A549 (cell line): ENCODE measurements around the gene CAVIN1. TPM values are rescaled to one million over a fixed set of nuclear protein-coding genes. Genes with fewer than 3 reads are reported as not detected.
A peak's percentile ranks its signal among the peaks of the same experiment; 100 is the strongest.

ENCODE experiments used
- ATAC-seq, 2 experiments: fragments of 200-7000 bp in 1 of 2; fragments of >200 bp in 1 of 2; cut with Nextera tagmentation in 1 of 2; cut with Tn5 transposase in 1 of 2; 3 replicates each; pipeline versions ENCODE4 v1.8.0 to v1.9.1; 2018 to 2020; ENCODE audit warnings: mild to moderate bottlenecking in 1 of 2, moderate library complexity in 1 of 2
- CTCF ChIA-PET: fragments of 300-600 bp; sonication (Branson Sonifier 250); formaldehyde crosslinking; extraction: SDS; loops from one replicate; lab custom pipeline; 2021; ENCODE audit warnings: antibody characterized with exemption, inconsistent platforms; lab: Yijun Ruan, JAX
- POLR2A ChIA-PET: fragments of 350-600 bp; formaldehyde crosslinking; extraction: SDS; loops from one replicate; lab custom pipeline; 2021; ENCODE audit warnings: antibody characterized with exemption, inconsistent platforms; lab: Yijun Ruan, JAX
- DNase-seq, 2 experiments: peaks; one replicate each; pipeline versions ENCODE4 v3.0.0 to v3.0.0-alpha.2; 2011 to 2016; ENCODE audit warnings: low read depth in 1 of 2, low spot score in 1 of 2
- FAIRE-seq: peaks from 2 replicates; lab custom pipeline; 2011; peaks lifted over from hg19 to GRCh38; lab: Jason Lieb, UNC
- H3K27ac ChIP-seq, 2 experiments: fragments of >200 bp; sonication (Bioruptor Twin); formaldehyde crosslinking; 3 replicates each; pipeline ENCODE4 v1.5.1; 2016 to 2017
- H3K4me1 ChIP-seq: fragments of >200 bp; sonication (Bioruptor Twin); formaldehyde crosslinking; 3 replicates; pipeline ENCODE4 v1.6.1; 2016
- H3K4me2 ChIP-seq: fragments of >200 bp; sonication (Bioruptor Twin); formaldehyde crosslinking; 3 replicates; pipeline ENCODE4 v1.6.1; 2016
- H3K4me3 ChIP-seq: fragments of >200 bp; sonication (Bioruptor Twin); formaldehyde crosslinking; 3 replicates; pipeline ENCODE4 v1.5.1; 2016
- H3K9me3 ChIP-seq: fragments of >200 bp; sonication (Bioruptor Twin); formaldehyde crosslinking; 3 replicates; pipeline ENCODE4 v1.6.1; 2016
- ATOH8 ChIP-seq: fragments of 250-450 bp; sonication (Bioruptor Pico); IDR thresholded peaks from 2 replicates; pipeline ENCODE4 v1.5.0; 2020; ENCODE audit warnings: low read depth, mild to moderate bottlenecking, moderate library complexity
- CBX8 ChIP-seq: fragments of 200-600 bp; sonication (generic); IDR thresholded peaks from 2 replicates; pipeline ENCODE4 v1.6.1; 2016
- CEBPB ChIP-seq, 2 experiments: fragments of >200 bp in 1 of 2; sonication (Bioruptor Twin) in 1 of 2; formaldehyde crosslinking in 1 of 2; IDR thresholded peaks; 2 replicates each; pipeline ENCODE4 v1.6.1; 2012 to 2016
- CHD2 ChIP-seq: fragments of 150-350 bp; IDR thresholded peaks from 2 replicates; pipeline ENCODE4 v1.6.1; 2014; ENCODE audit warnings: low read length; ENCODE audit not compliant: partially characterized antibody
- EHF ChIP-seq: fragments of 250-450 bp; sonication (Bioruptor Pico); IDR thresholded peaks from 2 replicates; pipeline ENCODE4 v1.5.0; 2020; ENCODE audit warnings: mild to moderate bottlenecking
- ELK1 ChIP-seq: fragments of 150-350 bp; IDR thresholded peaks from 2 replicates; pipeline ENCODE4 v1.6.1; 2014; ENCODE audit warnings: low read depth, mild to moderate bottlenecking, low read length
- ESRRA ChIP-seq: fragments of 150-350 bp; IDR thresholded peaks from 2 replicates; pipeline ENCODE4 v1.6.1; 2014; ENCODE audit warnings: mild to moderate bottlenecking, low read length, borderline replicate concordance
- FOSB ChIP-seq: fragments of 250-450 bp; sonication (Bioruptor Pico); IDR thresholded peaks from 2 replicates; pipeline ENCODE4 v1.5.0; 2020; ENCODE audit warnings: mild to moderate bottlenecking, moderate library complexity
- FOXS1 ChIP-seq: fragments of 250-450 bp; sonication (Bioruptor Pico); IDR thresholded peaks from 2 replicates; pipeline ENCODE4 v1.5.0; 2020; ENCODE audit warnings: mild to moderate bottlenecking, moderate library complexity
- HDAC2 ChIP-seq: fragments of 200-600 bp; sonication (generic); IDR thresholded peaks from 2 replicates; pipeline ENCODE4 v1.6.1; 2016
- HES2 ChIP-seq: fragments of >200 bp; sonication (Bioruptor Twin); formaldehyde crosslinking; IDR thresholded peaks from 2 replicates; pipeline ENCODE4 v1.6.1; 2016
- HMGXB4 ChIP-seq: fragments of 250-450 bp; sonication (Bioruptor Pico); IDR thresholded peaks from 2 replicates; pipeline ENCODE4 v1.5.0; 2021; ENCODE audit warnings: mild to moderate bottlenecking, moderate library complexity, borderline replicate concordance
- HOXB5 ChIP-seq: fragments of 250-450 bp; sonication (Bioruptor Pico); IDR thresholded peaks from 2 replicates; pipeline ENCODE4 v1.5.0; 2020; ENCODE audit warnings: mild to moderate bottlenecking, moderate library complexity
- JUN ChIP-seq, 2 experiments: fragments of >200 bp; sonication (Bioruptor Twin); formaldehyde crosslinking; IDR thresholded peaks; 2 replicates in 1 of 2; 3 replicates in 1 of 2; pipeline ENCODE4 v1.6.1; 2016 to 2017
- KDM1A ChIP-seq: fragments of 200-600 bp; sonication (generic); IDR thresholded peaks from 2 replicates; pipeline ENCODE4 v1.6.1; 2016; ENCODE audit warnings: low read depth, mild to moderate bottlenecking
- MAFK ChIP-seq: fragments of 450-650 bp; IDR thresholded peaks from 2 replicates; pipeline ENCODE4 v1.6.1; 2014; ENCODE audit not compliant: partially characterized antibody
- MAX ChIP-seq: IDR thresholded peaks from 2 replicates; pipeline ENCODE4 v1.6.1; 2012
- MAZ ChIP-seq: fragments of 150-350 bp; IDR thresholded peaks from 2 replicates; pipeline ENCODE4 v1.6.1; 2014; ENCODE audit warnings: antibody characterized with exemption, low read depth, low read length, borderline replicate concordance
- PBX3 ChIP-seq: IDR thresholded peaks from 2 replicates; pipeline ENCODE4 v1.6.1; 2012
- SREBF2 ChIP-seq: fragments of 450-650 bp; IDR thresholded peaks from 2 replicates; pipeline ENCODE4 v1.6.1; 2014; ENCODE audit warnings: mild to moderate bottlenecking, moderate library complexity
- USF2 ChIP-seq: fragments of 450-650 bp; IDR thresholded peaks from 2 replicates; pipeline ENCODE4 v1.6.1; 2014; ENCODE audit warnings: antibody characterized with exemption
- ZFP36 ChIP-seq: fragments of 450-650 bp; IDR thresholded peaks from 2 replicates; pipeline ENCODE4 v1.6.1; 2014; ENCODE audit warnings: borderline replicate concordance; ENCODE audit not compliant: partially characterized antibody
- WGBS: methylation state at CpG from one replicate; pipeline ENCODE4 v1.1.6; 2017; ENCODE audit errors: missing lambda C conversion rate; 5-methylcytosine and 5-hydroxymethylcytosine counted together
- polyA plus RNA-seq, 4 experiments: library from polyadenylated mRNA; depleted of rRNA in 3 of 4; stranded (reverse); fragments of >200 nt; fragmentation: RNase III in 1 of 4; extraction: RNeasy Plus Mini Kit Qiagen cat#74134 plus additional on column Dnase treatment in 1 of 4; gene quantifications; 2 replicates in 3 of 4; 3 replicates in 1 of 4; pipeline ENCODE4 v1.2.3, GENCODE V29; 2011 to 2017

Gene CAVIN1
- polyA plus RNA-seq, 2 of the 4 experiments (the other 2 are of a cell fraction) = 101 to 371 TPM

- TF ChIP-seq PBX3 (no peak), USF2 (no peak), ATOH8 (CRISPR knock-in tag) (no peak)
These were observed 63.9 kb downstream of the CAVIN1 start (continued) for GRCh38 chr17:42359133-42359532.

- ATAC-seq (no peak), FAIRE-seq (no peak), DNase-seq (no peak)
- H3K27ac ChIP-seq = 0 out of 6 replicates have a peak overlapping the region, but pooled peaks of 1 of the 2 experiments have one; percentile 3
- WGBS = 94% methylated on average over 1 of the region's 1 CpG
- ChIA-PET CTCF (interaction anchor here (0.8 to 2.4 kb wide), 16 partner anchors 9 to 169 kb away, joined by 3 to 15 read pairs (median 4); partner anchors contain the start of gene STAT3), POLR2A (no interaction called here)
- TF ChIP-seq HOXB5 (CRISPR knock-in tag) = no peak
- no peak for TF ChIP-seq FOSB (CRISPR knock-in tag)
- TF ChIP-seq HMGXB4 (CRISPR knock-in tag) = no peak
- TF ChIP-seq PBX3 = no peak
- TF ChIP-seq HES2 = no peak
- no peak for TF ChIP-seq ESRRA
- TF ChIP-seq ZFP36 = no peak
- no peak for TF ChIP-seq KDM1A
- TF ChIP-seq MAZ = no peak
- no peak for TF ChIP-seq HDAC2
- TF ChIP-seq ELK1 = no peak
- TF ChIP-seq SREBF2 = no peak
- no peak for TF ChIP-seq CEBPB (IDR thresholded peaks at IDR 0.05)
- TF ChIP-seq FOXS1 (CRISPR knock-in tag) = no peak
- no peak for TF ChIP-seq MAX
- no peak for TF ChIP-seq CBX8
- TF ChIP-seq EHF (CRISPR knock-in tag) = no peak
- no peak for TF ChIP-seq MAFK
- TF ChIP-seq JUN (IDR thresholded peaks at IDR 0.05) = no peak
- no peak for TF ChIP-seq CHD2
- H3K4me2 ChIP-seq = no peak overlapping the region
- peaks cover 50% of the 10 kb centered on the region for H3K4me1 ChIP-seq
- no peaks in the 10 kb centered on the region for H3K9me3 ChIP-seq
- H3K4me3 ChIP-seq = no peak overlapping the region
These were observed 64.6 kb downstream of the CAVIN1 start for GRCh38 chr17:42358434-42358833.
